Loucy (cell line): ENCODE results near the gene SLC30A3.

Source experiments
- H2AFZ ChIP-seq: fragments of 200-600 bp; sonication (generic); 2 replicates; pipeline ENCODE4 v1.6.0; 2016; ENCODE audit warnings: antibody characterized with exemption, mild to moderate bottlenecking, low read length, moderate library complexity
- H3F3A ChIP-seq: fragments of 200-600 bp; 2 replicates; pipeline ENCODE4 v1.6.0; 2016; ENCODE audit warnings: antibody characterized with exemption, low read depth, mild to moderate bottlenecking
- H3K27me3 ChIP-seq: fragments of 200-600 bp; sonication (generic); 2 replicates; pipeline ENCODE4 v1.6.1; 2014; ENCODE audit warnings: low read length, mild to moderate bottlenecking; ENCODE audit not compliant: insufficient read depth, poor library complexity, severe bottlenecking
- H3K36me3 ChIP-seq: fragments of 200-600 bp; sonication (generic); 2 replicates; pipeline ENCODE4 v1.6.1; 2016; ENCODE audit warnings: low read length; ENCODE audit not compliant: insufficient read depth
- H3K4me1 ChIP-seq: fragments of 200-600 bp; sonication (generic); 2 replicates; pipeline ENCODE4 v1.5.1; 2014; ENCODE audit warnings: low read length, mild to moderate bottlenecking; ENCODE audit not compliant: insufficient read depth, poor library complexity, severe bottlenecking
- H3K4me2 ChIP-seq: fragments of 200-600 bp; sonication (generic); 2 replicates; pipeline ENCODE4 v1.6.0; 2014; ENCODE audit warnings: antibody characterized with exemption, low read length, low read depth, mild to moderate bottlenecking; ENCODE audit not compliant: poor library complexity, severe bottlenecking
- H3K4me3 ChIP-seq: fragments of 200-600 bp; sonication (generic); 2 replicates; pipeline ENCODE4 v1.5.1; 2014; ENCODE audit warnings: low read length, mild to moderate bottlenecking, mixed read lengths; ENCODE audit not compliant: poor library complexity, severe bottlenecking
- H3K79me2 ChIP-seq: fragments of 200-600 bp; sonication (generic); 2 replicates; pipeline ENCODE4 v1.6.1; 2014; ENCODE audit warnings: low read length; ENCODE audit not compliant: insufficient read depth
- H3K9ac ChIP-seq: fragments of 200-600 bp; sonication (generic); 2 replicates; pipeline ENCODE4 v1.6.0; 2014; ENCODE audit warnings: mild to moderate bottlenecking, low read depth, low read length, moderate library complexity; ENCODE audit not compliant: poor library complexity, severe bottlenecking
- H3K9me2 ChIP-seq: fragments of 200-600 bp; sonication (generic); replicated peaks from 2 replicates; pipeline ENCODE4 v1.6.1; 2016; ENCODE audit warnings: low read depth, low read length, mixed read lengths
- H3K9me3 ChIP-seq: fragments of 200-600 bp; sonication (generic); 2 replicates; pipeline ENCODE4 v1.6.1; 2014; ENCODE audit warnings: mild to moderate bottlenecking, antibody characterized with exemption, low read length, low read depth; ENCODE audit not compliant: insufficient read depth
- H4K20me1 ChIP-seq: fragments of 200-600 bp; sonication (generic); 2 replicates; pipeline ENCODE4 v1.6.0; 2014; ENCODE audit warnings: antibody characterized with exemption, low read length, mild to moderate bottlenecking; ENCODE audit not compliant: insufficient read depth, poor library complexity, severe bottlenecking
- EZH2phosphoT487 ChIP-seq: fragments of 200-600 bp; IDR thresholded peaks from 2 replicates; pipeline ENCODE4 v1.6.1; 2018; ENCODE audit warnings: antibody characterized with exemption, mild to moderate bottlenecking, moderate library complexity, borderline replicate concordance
- TF ChIP-seq, protein P1 (sequence below): fragments of 200-600 bp; sonication (generic); conservative IDR thresholded peaks from 2 replicates; pipeline ENCODE4 v1.5.1; 2014; ENCODE audit warnings: mild to moderate bottlenecking, antibody characterized with exemption, low read length

The SLC30A3 gene

GRCh38 chr2:27242614-27242951 is 20.3 kb downstream of the SLC30A3 start:
- Histone ChIP-seq H3K4me1 (peaks cover 8% of the 10 kb centered on the region), H3K9me3 (no peaks in the 10 kb centered on the region), H3K36me3 (peaks cover 71% of the 10 kb centered on the region; the same call in 1 of the 2 replicates), H3K9ac (no peak overlapping the region), H3K9me2 (no peaks in the 10 kb centered on the region), H2AFZ (no peak overlapping the region), H3K4me3 (no peak overlapping the region), H4K20me1 (no peaks in the 10 kb centered on the region), H3K4me2 (no peak overlapping the region), H3K27me3 (no peaks in the 10 kb centered on the region), H3F3A (no peaks in the 10 kb centered on the region), H3K79me2 (no peaks in the 10 kb centered on the region)
- TF ChIP-seq, protein P1, sequence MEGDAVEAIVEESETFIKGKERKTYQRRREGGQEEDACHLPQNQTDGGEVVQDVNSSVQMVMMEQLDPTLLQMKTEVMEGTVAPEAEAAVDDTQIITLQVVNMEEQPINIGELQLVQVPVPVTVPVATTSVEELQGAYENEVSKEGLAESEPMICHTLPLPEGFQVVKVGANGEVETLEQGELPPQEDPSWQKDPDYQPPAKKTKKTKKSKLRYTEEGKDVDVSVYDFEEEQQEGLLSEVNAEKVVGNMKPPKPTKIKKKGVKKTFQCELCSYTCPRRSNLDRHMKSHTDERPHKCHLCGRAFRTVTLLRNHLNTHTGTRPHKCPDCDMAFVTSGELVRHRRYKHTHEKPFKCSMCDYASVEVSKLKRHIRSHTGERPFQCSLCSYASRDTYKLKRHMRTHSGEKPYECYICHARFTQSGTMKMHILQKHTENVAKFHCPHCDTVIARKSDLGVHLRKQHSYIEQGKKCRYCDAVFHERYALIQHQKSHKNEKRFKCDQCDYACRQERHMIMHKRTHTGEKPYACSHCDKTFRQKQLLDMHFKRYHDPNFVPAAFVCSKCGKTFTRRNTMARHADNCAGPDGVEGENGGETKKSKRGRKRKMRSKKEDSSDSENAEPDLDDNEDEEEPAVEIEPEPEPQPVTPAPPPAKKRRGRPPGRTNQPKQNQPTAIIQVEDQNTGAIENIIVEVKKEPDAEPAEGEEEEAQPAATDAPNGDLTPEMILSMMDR = no peak
- no peak for TF ChIP-seq EZH2phosphoT487

DNA sequence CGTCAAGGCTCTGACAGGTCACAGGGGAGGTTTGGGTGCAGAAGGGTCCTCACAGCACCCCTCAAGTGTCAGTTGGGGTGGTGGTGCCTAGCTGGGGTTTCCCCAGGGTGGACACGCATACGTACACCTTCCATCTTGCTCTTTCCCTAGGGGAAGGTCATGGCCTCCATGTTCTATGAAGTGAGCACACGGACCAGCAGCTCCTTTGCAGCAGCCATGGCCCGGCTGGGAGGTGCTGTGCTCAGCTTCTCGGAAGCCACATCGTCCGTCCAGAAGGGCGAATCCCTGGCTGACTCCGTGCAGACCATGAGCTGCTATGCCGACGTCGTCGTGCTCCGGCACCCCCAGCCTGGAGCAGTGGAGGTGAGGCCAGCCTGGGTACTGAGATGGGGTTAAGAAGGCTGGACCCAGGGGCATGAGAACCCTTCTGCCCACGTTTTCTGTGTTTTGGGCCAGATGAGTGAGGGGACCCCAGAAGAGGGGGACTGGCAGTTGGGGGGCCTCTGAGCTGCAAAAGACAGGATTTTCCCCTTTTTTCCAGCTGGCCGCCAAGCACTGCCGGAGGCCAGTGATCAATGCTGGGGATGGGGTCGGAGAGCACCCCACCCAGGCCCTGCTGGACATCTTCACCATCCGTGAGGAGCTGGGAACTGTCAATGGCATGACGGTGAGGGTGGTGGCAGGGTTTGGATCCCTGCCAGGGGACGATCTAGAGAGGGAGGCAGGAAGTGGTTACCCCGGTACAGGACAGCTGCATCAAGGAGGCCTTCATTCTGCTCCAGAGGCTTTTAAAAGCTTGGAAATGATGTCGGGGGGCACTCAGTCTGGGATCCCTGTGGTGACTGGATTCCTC is 20.9 kb downstream of the SLC30A3 start:
- Histone ChIP-seq H4K20me1 (no peaks in the 10 kb centered on the region), H3K36me3 (peaks cover 77% of the 10 kb centered on the region; the same call in 1 of the 2 replicates), H3F3A (no peaks in the 10 kb centered on the region), H3K4me2 (no peak overlapping the region), H3K9ac (no peak overlapping the region), H2AFZ (no peak overlapping the region), H3K9me3 (no peaks in the 10 kb centered on the region), H3K4me1 (peaks cover 8% of the 10 kb centered on the region), H3K79me2 (no peaks in the 10 kb centered on the region), H3K27me3 (no peaks in the 10 kb centered on the region), H3K4me3 (no peak overlapping the region), H3K9me2 (no peaks in the 10 kb centered on the region)
- TF ChIP-seq, protein P1 = no peak
- no peak for TF ChIP-seq EZH2phosphoT487

DNA sequence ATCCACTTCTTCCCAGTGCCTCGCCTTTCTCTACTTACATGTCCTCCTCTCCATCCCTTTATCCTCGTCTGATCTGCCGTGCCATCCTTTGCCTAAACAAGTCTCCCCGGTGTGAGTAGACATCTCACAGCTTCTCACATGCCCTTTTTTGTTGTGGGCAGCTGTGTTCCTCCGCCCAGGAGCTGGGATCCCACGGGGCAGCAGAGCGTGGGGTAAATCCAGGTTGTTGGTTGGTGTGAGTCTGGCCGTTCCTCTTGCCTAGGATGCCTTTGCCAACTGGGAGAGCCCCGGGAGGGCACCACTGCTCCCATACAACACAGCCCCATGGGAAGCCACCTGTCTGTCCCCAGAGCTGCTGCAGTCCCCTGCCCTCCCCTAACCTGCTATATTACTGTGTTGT is 22.4 kb downstream of the SLC30A3 start:
- H3K4me1 ChIP-seq = peaks cover 8% of the 10 kb centered on the region

More for the DNA sequence above, 22.4 kb downstream of the SLC30A3 start:
- Histone ChIP-seq H3K27me3 (no peaks in the 10 kb centered on the region), H3F3A (no peaks in the 10 kb centered on the region), H3K4me2 (no peak overlapping the region), H3K9me2 (no peaks in the 10 kb centered on the region), H3K9ac (no peak overlapping the region), H3K9me3 (no peaks in the 10 kb centered on the region), H3K36me3 (peaks cover 92% of the 10 kb centered on the region; the same call in 1 of the 2 replicates), H3K4me3 (no peak overlapping the region), H4K20me1 (no peaks in the 10 kb centered on the region), H2AFZ (no peak overlapping the region), H3K79me2 (no peaks in the 10 kb centered on the region)
- TF ChIP-seq EZH2phosphoT487 = no peak
- TF ChIP-seq, protein P1 = no peak
